HCT116 (cell line): ENCODE results near the gene HUNK. TPM values are rescaled to one million over a fixed set of nuclear protein-coding genes. Genes with fewer than 3 reads are reported as not detected.

Experiments
- ATAC-seq: fragments of 200-7000 bp; cut with Tn5 transposase; 2 replicates; pipeline ENCODE4 v1.9.1; 2020; ENCODE audit warnings: mild to moderate bottlenecking, moderate library complexity
- BruUV-seq: library from RNA; stranded (reverse); fragments of 400-500 nt; replicated peaks from 2 replicates; lab custom pipeline; 2021; lab: Mats Ljungman, UMichigan
- CTCF ChIA-PET: fragments of 300-600 bp; sonication (Branson Sonifier 250); formaldehyde crosslinking; loops from one replicate; lab custom pipeline; 2021; ENCODE audit warnings: antibody characterized with exemption; lab: Charles Lee
- POLR2A ChIA-PET: fragments of 300-600, 350-600 bp; sonication (Branson Sonifier 250); formaldehyde crosslinking; loops from one replicate; lab custom pipeline; 2021; ENCODE audit warnings: antibody characterized with exemption; lab: Charles Lee
- RAD21 ChIA-PET, 2 experiments: fragments of 300-600 bp; sonication (Branson Sonifier 250); formaldehyde crosslinking; loops; one replicate each; lab custom pipeline; 2023; ENCODE audit warnings: low total read pairs in 2 of 2; ENCODE audit not compliant: uncharacterized antibody in 2 of 2, unreplicated experiment in 2 of 2, low non-redundant PET in 1 of 2; lab: Charles Lee
- DNase-seq: peaks from one replicate; pipeline ENCODE4 v3.0.0-alpha.2; 2010; ENCODE audit warnings: low read depth, low spot score
- H2AFZ ChIP-seq: fragments of 200-600 bp; shearing (Covaris generic), sonication (generic); 2 replicates; pipeline ENCODE4 v1.6.1; 2017; ENCODE audit warnings: low read depth, mixed run types, mixed read lengths, antibody characterized with exemption, low read length; ENCODE audit not compliant: poor library complexity, severe bottlenecking
- H3K27ac ChIP-seq: 2 replicates; pipeline ENCODE4 v1.5.1; 2012; ENCODE audit warnings: low read depth, low read length
- H3K27me3 ChIP-seq: fragments of 200-600 bp; sonication (generic); 2 replicates; pipeline ENCODE4 v1.6.1; 2016; ENCODE audit warnings: mixed run types, low read length, mixed read lengths; ENCODE audit not compliant: insufficient read depth
- H3K36me3 ChIP-seq, 2 experiments: fragments of 200-500 bp in 1 of 2; fragments of 200-600 bp in 1 of 2; sonication (Bioruptor generic) in 1 of 2; sonication (generic) in 1 of 2; 2 replicates each; pipeline versions ENCODE4 v1.5.1 to v1.6.1; 2014 to 2016; ENCODE audit warnings: low read length in 2 of 2, inconsistent platforms in 1 of 2, mixed read lengths in 1 of 2, mixed run types in 1 of 2; ENCODE audit not compliant: insufficient read depth in 2 of 2, control insufficient read depth in 1 of 2
- H3K4me1 ChIP-seq, 2 experiments: fragments of 200-600 bp in 1 of 2; sonication (generic) in 1 of 2; 2 replicates each; pipeline versions ENCODE4 v1.5.1 to v1.6.1; 2012 to 2017; ENCODE audit warnings: low read length in 2 of 2, inconsistent platforms in 1 of 2, mild to moderate bottlenecking in 1 of 2, mixed read lengths in 1 of 2, mixed run types in 1 of 2, moderate library complexity in 1 of 2; ENCODE audit not compliant: insufficient read depth in 2 of 2, control insufficient read depth in 1 of 2
- H3K4me2 ChIP-seq: fragments of 200-600 bp; sonication (generic); 2 replicates; pipeline ENCODE4 v1.6.1; 2017; ENCODE audit warnings: mixed run types, low read length, mixed read lengths
- H3K4me3 ChIP-seq, 2 experiments: fragments of 200-600 bp in 1 of 2; sonication (generic) in 1 of 2; replicated peaks in 1 of 2; 2 replicates each; pipeline ENCODE4 v1.5.1; 2011 to 2016; ENCODE audit warnings: low read length in 2 of 2, control low read depth in 1 of 2, low read depth in 1 of 2, mild to moderate bottlenecking in 1 of 2, mixed read lengths in 1 of 2, mixed run types in 1 of 2
- H3K79me2 ChIP-seq: fragments of 200-600 bp; sonication (generic); 2 replicates; pipeline ENCODE4 v1.6.1; 2017; ENCODE audit warnings: mild to moderate bottlenecking, mixed run types, low read length, moderate library complexity, mixed read lengths; ENCODE audit not compliant: insufficient read depth
- H3K9ac ChIP-seq: fragments of 200-600 bp; sonication (generic); 2 replicates; pipeline ENCODE4 v1.6.1; 2016; ENCODE audit warnings: low read length, mixed read lengths
- H3K9me2 ChIP-seq: fragments of 200-600 bp; sonication (generic), shearing (Covaris generic); 2 replicates; pipeline ENCODE4 v1.6.1; 2017; ENCODE audit warnings: mixed run types, mild to moderate bottlenecking, moderate library complexity; ENCODE audit not compliant: insufficient read depth
- H3K9me3 ChIP-seq, 2 experiments: fragments of 200-500 bp in 1 of 2; fragments of 200-600 bp in 1 of 2; sonication (Bioruptor generic) in 1 of 2; sonication (generic) in 1 of 2; 2 replicates each; pipeline ENCODE4 v1.6.1; 2014 to 2017; ENCODE audit warnings: low read length in 2 of 2, mixed read lengths in 2 of 2, inconsistent platforms in 1 of 2, low read depth in 1 of 2, mild to moderate bottlenecking in 1 of 2, mixed run types in 1 of 2, moderate library complexity in 1 of 2; ENCODE audit not compliant: control insufficient read depth in 1 of 2, insufficient read depth in 1 of 2
- H4K20me1 ChIP-seq: fragments of 200-600 bp; sonication (generic), shearing (Covaris generic); 2 replicates; pipeline ENCODE4 v1.6.1; 2017; ENCODE audit warnings: mixed run types, mild to moderate bottlenecking, moderate library complexity; ENCODE audit not compliant: insufficient read depth
- CBX3 ChIP-seq: IDR thresholded peaks from 2 replicates; pipeline ENCODE4 v1.6.1; 2012; ENCODE audit warnings: low read depth
- ELF1 ChIP-seq: IDR thresholded peaks from 2 replicates; pipeline ENCODE4 v1.6.1; 2012; ENCODE audit warnings: low read depth, borderline replicate concordance
- EZH2 ChIP-seq: fragments of 200-600 bp; sonication (generic); IDR thresholded peaks from 2 replicates; pipeline ENCODE4 v1.6.1; 2017; ENCODE audit warnings: antibody characterized with exemption, mixed run types
- JUND ChIP-seq: IDR thresholded peaks from 2 replicates; pipeline ENCODE4 v1.6.1; 2012
- POLR2A ChIP-seq: IDR thresholded peaks from 2 replicates; pipeline ENCODE4 v1.7.0; 2011; ENCODE audit warnings: borderline replicate concordance; ENCODE audit not compliant: insufficient read depth, insufficient read length; ENCODE audit errors: extremely low read depth
- REST ChIP-seq: IDR thresholded peaks from 2 replicates; pipeline ENCODE4 v1.6.1; 2012; ENCODE audit warnings: low read depth
- SIN3A ChIP-seq: IDR thresholded peaks from 2 replicates; pipeline ENCODE4 v1.6.1; 2012; ENCODE audit warnings: low read depth
- SRF ChIP-seq: IDR thresholded peaks from 2 replicates; pipeline ENCODE4 v1.6.1; 2012; ENCODE audit warnings: low read depth
- YY1 ChIP-seq: IDR thresholded peaks from 2 replicates; pipeline ENCODE4 v1.6.1; 2011; ENCODE audit warnings: low read length, low read depth, moderate library complexity, mild to moderate bottlenecking; ENCODE audit not compliant: insufficient replicate concordance; ENCODE audit errors: extremely low read depth
- ZFX ChIP-seq: fragments of 450-650 bp; IDR thresholded peaks from 2 replicates; pipeline ENCODE4 v1.6.1; 2017
- intact Hi-C: fragments of 100-400 bp; cut with micrococcal nuclease; formaldehyde crosslinking; loops from 2 replicates; pipeline ENCODE4 v1.10.0; 2022
- total RNA-seq: library from RNA; stranded (reverse); gene quantifications from one replicate; pipeline ENCODE4 v1.2.1, GENCODE V29; 2021; ENCODE audit not compliant: unreplicated experiment
- TF ChIP-seq, protein P1 (sequence below), 3 experiments: fragments of 200-600 bp in 1 of 3; sonication (generic) in 1 of 3; IDR thresholded peaks in 2 of 3; conservative IDR thresholded peaks in 1 of 3; 2 replicates each; pipeline ENCODE4 v1.5.1; 2012 to 2017; ENCODE audit warnings: low read depth in 2 of 3, low read length in 2 of 3, antibody characterized with exemption in 1 of 3, borderline replicate concordance in 1 of 3, control low read depth in 1 of 3, mild to moderate bottlenecking in 1 of 3, mixed read lengths in 1 of 3, mixed run types in 1 of 3, moderate library complexity in 1 of 3; ENCODE audit not compliant: insufficient read depth in 1 of 3
- TF ChIP-seq, protein P2 (sequence below): IDR thresholded peaks from 2 replicates; pipeline ENCODE4 v1.6.1; 2012

The HUNK gene
- total RNA-seq, 1 experiment from 2014 or later: not detected

DNA sequence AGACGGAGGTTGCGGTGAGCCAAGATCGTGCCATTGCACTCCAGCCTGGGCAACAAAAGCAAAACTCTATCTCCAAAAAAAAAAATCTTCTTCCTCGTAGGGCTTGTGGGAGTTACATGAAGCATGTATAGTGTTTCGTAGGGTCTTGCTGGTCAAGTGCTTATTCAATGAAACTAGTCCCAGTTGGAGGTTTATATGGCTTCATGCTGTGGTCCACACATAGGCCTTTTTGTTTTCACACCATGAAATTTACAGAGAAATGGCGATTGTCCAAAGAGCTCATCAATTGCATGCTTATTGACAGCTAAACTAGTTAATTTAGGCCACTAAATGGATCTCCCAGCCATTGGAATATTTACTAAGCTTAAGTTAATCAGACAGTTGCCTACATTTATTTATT is 29.6 kb downstream of the HUNK start (continued):
- TF ChIP-seq, protein P1, sequence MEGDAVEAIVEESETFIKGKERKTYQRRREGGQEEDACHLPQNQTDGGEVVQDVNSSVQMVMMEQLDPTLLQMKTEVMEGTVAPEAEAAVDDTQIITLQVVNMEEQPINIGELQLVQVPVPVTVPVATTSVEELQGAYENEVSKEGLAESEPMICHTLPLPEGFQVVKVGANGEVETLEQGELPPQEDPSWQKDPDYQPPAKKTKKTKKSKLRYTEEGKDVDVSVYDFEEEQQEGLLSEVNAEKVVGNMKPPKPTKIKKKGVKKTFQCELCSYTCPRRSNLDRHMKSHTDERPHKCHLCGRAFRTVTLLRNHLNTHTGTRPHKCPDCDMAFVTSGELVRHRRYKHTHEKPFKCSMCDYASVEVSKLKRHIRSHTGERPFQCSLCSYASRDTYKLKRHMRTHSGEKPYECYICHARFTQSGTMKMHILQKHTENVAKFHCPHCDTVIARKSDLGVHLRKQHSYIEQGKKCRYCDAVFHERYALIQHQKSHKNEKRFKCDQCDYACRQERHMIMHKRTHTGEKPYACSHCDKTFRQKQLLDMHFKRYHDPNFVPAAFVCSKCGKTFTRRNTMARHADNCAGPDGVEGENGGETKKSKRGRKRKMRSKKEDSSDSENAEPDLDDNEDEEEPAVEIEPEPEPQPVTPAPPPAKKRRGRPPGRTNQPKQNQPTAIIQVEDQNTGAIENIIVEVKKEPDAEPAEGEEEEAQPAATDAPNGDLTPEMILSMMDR (IDR thresholded peaks at IDR 0.05 in 2 of 3, conservative IDR thresholded peaks at IDR 0.05 in 1 of 3; ENCODE audit: borderline replicate concordance in 1 of 3, insufficient read depth in 1 of 3, low read depth in 2 of 3, low read length in 2 of 3): no peak
- TF ChIP-seq JUND (no peak), SRF (no peak), YY1 (no peak)

DNA sequence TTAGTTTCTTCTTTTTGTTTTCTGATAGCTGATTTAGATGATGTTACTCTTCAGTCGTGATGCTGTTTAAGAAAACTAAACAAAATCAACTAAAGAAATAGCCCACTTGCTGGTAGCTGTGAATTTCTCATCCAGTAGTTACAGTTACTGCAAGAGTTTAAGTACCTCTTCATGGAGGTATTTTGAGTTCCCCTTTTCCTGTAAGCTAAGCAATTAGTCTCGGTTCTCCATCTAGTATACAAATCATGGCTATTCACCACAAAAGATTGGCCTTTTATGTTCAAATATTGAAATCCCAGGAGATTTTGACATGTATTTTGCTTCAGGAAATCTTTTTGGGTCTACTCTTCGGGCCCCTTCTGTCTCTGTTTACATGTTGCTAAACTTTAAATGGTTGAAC is 31.1 kb downstream of the HUNK start:
- TF ChIP-seq EZH2: no peak
- no peak for TF ChIP-seq ELF1
- TF ChIP-seq, protein P2, sequence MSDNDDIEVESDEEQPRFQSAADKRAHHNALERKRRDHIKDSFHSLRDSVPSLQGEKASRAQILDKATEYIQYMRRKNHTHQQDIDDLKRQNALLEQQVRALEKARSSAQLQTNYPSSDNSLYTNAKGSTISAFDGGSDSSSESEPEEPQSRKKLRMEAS: no peak
- no peak for TF ChIP-seq REST
- no peak for TF ChIP-seq ZFX
- TF ChIP-seq, protein P1 (IDR thresholded peaks at IDR 0.05 in 2 of 3, conservative IDR thresholded peaks at IDR 0.05 in 1 of 3; ENCODE audit: borderline replicate concordance in 1 of 3, insufficient read depth in 1 of 3, low read depth in 2 of 3, low read length in 2 of 3): no peak
- no peak for TF ChIP-seq POLR2A
- TF ChIP-seq CBX3: no peak
- no peak for TF ChIP-seq SIN3A
- TF ChIP-seq, all 23 proteins: peak for 0
- Histone ChIP-seq H3K9ac (no peak overlapping the region), H3K27me3 (peaks cover 5% of the 10 kb centered on the region; the same call in 1 of the 2 replicates), H3K4me1 (no peaks in the 10 kb centered on the region), H3K9me2 (no peaks in the 10 kb centered on the region), H3K4me2 (no peak overlapping the region), H4K20me1 (no peaks in the 10 kb centered on the region), H3K79me2 (no peaks in the 10 kb centered on the region), H3K4me3 (no peak overlapping the region), H3K27ac (no peak overlapping the region), H3K9me3 (no peaks in the 10 kb centered on the region), H3K36me3 (no peaks in the 10 kb centered on the region), H2AFZ (no peak overlapping the region)
- no peak for DNase-seq
- no peak for ATAC-seq
- ChIA-PET CTCF (no interaction called here), RAD21 (no interaction called here), POLR2A (no interaction called here)
- no TSS peak for BruUV-seq
- intact Hi-C loops: no loop called here
